Effector memory CD4-positive, alpha-beta T cell (primary cell): ENCODE results near the gene ROBO1.
"Not testable (repeated sequence)": the region's sequence is repeated elsewhere in the genome, so short reads cannot be mapped to it uniquely, and the experiment has no call there.

ENCODE experiments used
- DNase-seq, 3 donors: peaks; one replicate each; pipeline ENCODE4 v3.0.0-alpha.2; 2020
- H3K27ac ChIP-seq: 2 replicates; pipeline ENCODE4 v1.7.0; 2013; ENCODE audit warnings: mild to moderate bottlenecking, low read length, moderate library complexity; ENCODE audit not compliant: insufficient read depth, poor library complexity, severe bottlenecking
- H3K27me3 ChIP-seq: replicated peaks from 2 replicates; pipeline ENCODE4 v1.7.0; 2013; ENCODE audit warnings: mild to moderate bottlenecking, low read length; ENCODE audit not compliant: insufficient read depth, control insufficient read depth, poor library complexity, severe bottlenecking
- H3K36me3 ChIP-seq: 2 replicates; pipeline ENCODE4 v1.7.0; 2013; ENCODE audit warnings: mild to moderate bottlenecking, low read length, moderate library complexity; ENCODE audit not compliant: control insufficient read depth, insufficient read depth
- H3K4me1 ChIP-seq: 2 replicates; pipeline ENCODE4 v1.7.0; 2013; ENCODE audit warnings: low read length, mild to moderate bottlenecking; ENCODE audit not compliant: control insufficient read depth, insufficient read depth, poor library complexity, severe bottlenecking
- H3K4me3 ChIP-seq: 2 replicates; pipeline ENCODE4 v1.7.0; 2013; ENCODE audit warnings: low read length, low read depth, mild to moderate bottlenecking; ENCODE audit not compliant: insufficient read depth, poor library complexity, severe bottlenecking
- H3K9me3 ChIP-seq: 2 replicates; pipeline ENCODE4 v1.7.0; 2013; ENCODE audit warnings: mild to moderate bottlenecking, low read length, moderate library complexity; ENCODE audit not compliant: control insufficient read depth

The ROBO1 gene

GRCh38 chr3:79354179-79354688, 413.6 kb downstream of the ROBO1 start:
- no peaks in the 10 kb centered on the region for H3K36me3 ChIP-seq
- no peaks in the 10 kb centered on the region for H3K27me3 ChIP-seq
- H3K4me3 ChIP-seq: no peak overlapping the region
- no peaks in the 10 kb centered on the region for H3K9me3 ChIP-seq
- H3K27ac ChIP-seq: no peak overlapping the region
- H3K4me1 ChIP-seq: no peaks in the 10 kb centered on the region
- DNase-seq: no peak

- H3K27me3 ChIP-seq: no peaks in the 10 kb centered on the region
- no peaks in the 10 kb centered on the region for H3K9me3 ChIP-seq
- DNase-seq: no peak
- H3K4me3 ChIP-seq: no peak overlapping the region
- H3K27ac ChIP-seq: no peak overlapping the region
- H3K36me3 ChIP-seq: no peaks in the 10 kb centered on the region
- no peaks in the 10 kb centered on the region for H3K4me1 ChIP-seq
Observed at GRCh38 chr3:79351699-79352098, 416.1 kb downstream of the ROBO1 start.

GRCh38 chr3:79344876-79345871, 422.6 kb downstream of the ROBO1 start:
- no peak for DNase-seq
- H3K9me3 ChIP-seq: peaks cover 5% of the 10 kb centered on the region
- H3K4me3 ChIP-seq: no peak overlapping the region
- no peaks in the 10 kb centered on the region for H3K27me3 ChIP-seq
- no peaks in the 10 kb centered on the region for H3K36me3 ChIP-seq
- no peak overlapping the region for H3K27ac ChIP-seq
- H3K4me1 ChIP-seq: no peaks in the 10 kb centered on the region

GRCh38 chr3:79341961-79342360, 425.8 kb downstream of the ROBO1 start:
- H3K27me3 ChIP-seq: no peaks in the 10 kb centered on the region
- peaks cover 5% of the 10 kb centered on the region for H3K9me3 ChIP-seq
- H3K4me1 ChIP-seq: no peaks in the 10 kb centered on the region
- H3K4me3 ChIP-seq: no peak overlapping the region
- H3K27ac ChIP-seq: no peak overlapping the region
- DNase-seq: no peak
- no peaks in the 10 kb centered on the region for H3K36me3 ChIP-seq

- Histone ChIP-seq H3K27ac (no peak overlapping the region), H3K36me3 (no peaks in the 10 kb centered on the region), H3K27me3 (no peaks in the 10 kb centered on the region), H3K4me1 (no peaks in the 10 kb centered on the region), H3K9me3 (peaks cover 5% of the 10 kb centered on the region), H3K4me3 (no peak overlapping the region)
- DNase-seq: no peak
Observed at GRCh38 chr3:79339846-79340245, 428.0 kb downstream of the ROBO1 start.

- DNase-seq: no peak
- no peak overlapping the region for H3K4me3 ChIP-seq
- no peaks in the 10 kb centered on the region for H3K9me3 ChIP-seq
- no peaks in the 10 kb centered on the region for H3K36me3 ChIP-seq
- no peaks in the 10 kb centered on the region for H3K27me3 ChIP-seq
- no peaks in the 10 kb centered on the region for H3K4me1 ChIP-seq
- H3K27ac ChIP-seq: no peak overlapping the region
Observed at GRCh38 chr3:79337798-79338197, 430.0 kb downstream of the ROBO1 start.

DNA sequence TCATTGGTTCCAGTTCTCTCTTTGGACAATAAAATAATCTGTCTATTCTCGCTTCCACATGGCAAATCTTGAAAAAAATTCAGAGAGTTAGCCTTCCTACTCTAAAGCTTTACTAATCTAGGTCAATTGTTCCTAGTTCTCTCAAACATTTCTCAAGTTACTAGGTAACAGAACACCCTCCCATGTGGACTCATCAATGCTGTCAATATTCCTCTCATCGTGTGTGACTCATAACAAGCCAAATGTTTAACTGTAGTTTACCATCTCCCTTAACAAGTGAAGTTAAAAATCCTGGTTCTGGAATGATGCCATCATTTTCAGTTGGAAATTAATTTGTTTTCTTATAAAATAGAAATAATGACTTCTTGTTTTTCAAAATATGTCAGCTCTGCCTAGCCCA, 438.6 kb downstream of the ROBO1 start:
- H3K27me3 ChIP-seq: no peaks in the 10 kb centered on the region
- no peak for DNase-seq
- H3K36me3 ChIP-seq: no peaks in the 10 kb centered on the region
- no peaks in the 10 kb centered on the region for H3K4me1 ChIP-seq
- no peak overlapping the region for H3K4me3 ChIP-seq
- no peak overlapping the region for H3K27ac ChIP-seq
- H3K9me3 ChIP-seq: no peaks in the 10 kb centered on the region

GRCh38 chr3:79326642-79327041, 441.2 kb downstream of the ROBO1 start:
- no peak overlapping the region for H3K4me3 ChIP-seq
- no peaks in the 10 kb centered on the region for H3K27me3 ChIP-seq
- no peak for DNase-seq
- no peaks in the 10 kb centered on the region for H3K4me1 ChIP-seq
- H3K36me3 ChIP-seq: no peaks in the 10 kb centered on the region
- H3K27ac ChIP-seq: no peak overlapping the region
- no peaks in the 10 kb centered on the region for H3K9me3 ChIP-seq

DNA sequence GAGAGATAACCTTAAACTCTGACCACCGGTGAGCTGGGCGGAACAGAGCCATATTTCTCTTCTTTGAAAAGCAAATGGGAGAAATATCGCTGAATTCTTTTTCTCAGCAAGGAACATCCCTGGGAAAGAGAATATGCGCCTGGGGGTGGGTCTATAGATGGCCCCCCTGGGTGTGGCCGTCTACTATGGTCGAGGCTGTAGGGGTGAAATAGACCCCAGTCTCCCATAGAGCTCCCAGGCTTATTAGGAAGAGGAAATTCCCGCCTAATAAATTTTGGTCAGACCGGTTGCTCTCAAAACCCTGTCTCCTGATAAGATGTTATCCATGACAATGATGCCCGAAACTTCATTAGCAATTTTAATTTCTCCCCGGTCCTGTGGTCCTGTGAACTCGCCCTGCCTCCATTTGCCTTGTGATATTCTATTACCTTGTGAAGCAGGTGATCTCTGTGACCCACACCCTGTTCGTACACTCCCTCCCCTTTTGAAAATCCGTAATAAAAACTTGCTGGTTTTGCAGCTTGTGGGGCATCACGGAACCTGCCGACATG, 441.9 kb downstream of the ROBO1 start:
- H3K27ac ChIP-seq, H3K27me3 ChIP-seq, DNase-seq, H3K9me3 ChIP-seq, H3K4me1 ChIP-seq, H3K36me3 ChIP-seq, H3K4me3 ChIP-seq: not testable (repeated sequence)
